Omental fat pad (tissue), 4 donors: ENCODE measurements around the gene LHFPL3. TPM values are rescaled to one million over a fixed set of nuclear protein-coding genes. Genes with fewer than 3 reads are reported as not detected.

Experiments used
- ATAC-seq: fragments of 150-250 bp; one replicate; pipeline ENCODE4 v1.9.1; 2016; ENCODE audit warnings: mild to moderate bottlenecking, moderate library complexity; ENCODE audit not compliant: low FRiP score
- DNase-seq: peaks from one replicate; pipeline ENCODE4 v3.0.0-alpha.2; 2019; ENCODE audit warnings: low spot score
- CTCF ChIP-seq, 3 donors: fragments of 450-650 bp; IDR thresholded peaks; one replicate each; pipeline ENCODE4 v1.5.1; 2016 to 2017; ENCODE audit warnings: antibody characterized with exemption in 3 of 3, mild to moderate bottlenecking in 3 of 3, moderate library complexity in 2 of 3
- total RNA-seq, 4 donors: library from RNA; depleted of rRNA; stranded (reverse); fragments of >200 nt; gene quantifications; one replicate each; pipeline ENCODE4 v1.1.0, GENCODE V29; 2016

LHFPL3 gene
- total RNA-seq, 4 donors from 2014 or later: not detected

- TF ChIP-seq CTCF (IDR thresholded peaks at IDR 0.05): no peak
- ATAC-seq (no peak), DNase-seq (no peak)
These were observed 465.8 kb downstream of the LHFPL3 start for GRCh38 chr7:104794154-104794553.

GRCh38 chr7:104794589-104794988, 466.2 kb downstream of the LHFPL3 start:
- no peak for TF ChIP-seq CTCF (IDR thresholded peaks at IDR 0.05)
- DNase-seq: no peak
- ATAC-seq: no peak

DNA sequence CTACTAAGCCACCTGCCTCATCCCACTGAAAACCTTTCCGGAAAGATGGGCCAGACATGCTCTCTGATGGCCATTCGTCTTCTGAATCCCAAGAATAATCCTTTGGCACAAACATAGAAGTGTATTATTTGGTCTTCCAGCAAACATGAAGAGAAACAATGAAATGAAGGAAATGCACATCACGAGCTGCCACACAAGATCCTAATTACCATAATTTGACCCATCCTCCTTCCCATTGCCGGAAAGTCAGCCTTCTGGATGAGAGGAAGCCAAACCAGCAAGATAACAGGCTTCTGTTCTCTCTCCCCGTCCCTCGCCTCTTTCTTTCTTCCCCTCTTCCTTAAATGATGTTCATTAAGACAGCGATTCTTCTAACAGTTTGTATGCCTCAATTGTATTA, 466.7 kb downstream of the LHFPL3 start:
- no peak for TF ChIP-seq CTCF (IDR thresholded peaks at IDR 0.05)
- no peak for ATAC-seq
- DNase-seq: no peak

DNA sequence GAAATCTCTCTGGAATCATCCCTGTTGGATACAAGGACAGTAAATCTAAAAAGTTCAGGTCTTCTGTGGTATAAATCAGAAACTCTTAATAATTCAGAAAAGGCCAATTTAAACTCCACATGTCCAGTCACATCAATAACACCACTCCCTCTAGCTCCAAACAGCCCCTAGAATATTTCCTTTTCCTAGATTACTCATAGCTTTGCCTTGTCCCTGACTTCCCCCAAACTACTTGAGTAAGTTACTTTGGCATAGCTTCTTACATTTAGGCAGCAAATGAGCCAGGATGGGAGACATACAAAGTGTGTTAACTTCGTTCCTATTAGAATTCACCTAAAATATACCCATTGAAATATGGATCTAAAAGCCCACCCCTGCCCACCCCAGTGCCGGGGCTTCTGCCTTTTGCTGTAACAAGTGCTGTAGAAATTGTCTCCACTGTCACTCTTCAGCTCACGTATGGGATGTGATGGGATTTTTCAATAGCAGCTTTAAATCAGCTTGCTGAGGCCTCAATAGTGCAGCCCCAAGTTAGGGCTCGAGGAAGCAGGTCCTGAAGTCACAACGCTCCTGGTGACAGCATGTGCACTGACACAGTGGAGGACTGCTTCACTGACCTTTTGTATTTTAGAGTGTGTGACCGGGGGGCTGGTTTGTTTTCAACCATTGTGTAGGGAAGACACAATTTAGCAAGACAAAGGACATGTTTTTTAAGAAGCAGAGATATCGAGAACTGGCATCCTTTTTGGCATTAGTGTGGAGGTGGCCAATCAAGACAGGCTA, 467.4 kb downstream of the LHFPL3 start:
- no peak for TF ChIP-seq CTCF (IDR thresholded peaks at IDR 0.05)
- ATAC-seq: no peak
- DNase-seq: no peak

DNA sequence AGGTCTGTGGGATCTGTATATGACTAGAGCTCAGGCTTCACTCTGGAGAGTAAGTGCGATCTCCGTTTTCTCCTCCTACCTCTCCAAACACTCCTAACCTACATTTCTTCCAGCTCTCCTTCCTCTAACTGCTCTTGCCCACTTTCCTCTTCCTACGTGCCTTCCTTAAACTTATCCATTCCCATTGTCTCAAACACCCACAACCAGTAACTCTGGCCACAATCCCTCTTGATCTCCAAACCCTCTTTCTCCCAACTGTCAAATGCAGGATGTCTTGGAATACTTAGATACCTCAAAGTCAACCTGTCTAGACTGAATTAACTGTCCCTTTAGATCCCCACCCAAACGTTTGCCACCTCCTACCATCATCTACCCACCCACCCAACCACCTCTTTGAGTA, 471.9 kb downstream of the LHFPL3 start:
- ATAC-seq: no peak
- DNase-seq: no peak
- TF ChIP-seq CTCF (IDR thresholded peaks at IDR 0.05): no peak

- TF ChIP-seq CTCF (IDR thresholded peaks at IDR 0.05): no peak
- no peak for DNase-seq
- no peak for ATAC-seq
These were observed 472.6 kb downstream of the LHFPL3 start for GRCh38 chr7:104801022-104801421.

- ATAC-seq: no peak
- no peak for DNase-seq
- TF ChIP-seq CTCF (IDR thresholded peaks at IDR 0.05): no peak
These were observed 475.5 kb downstream of the LHFPL3 start for GRCh38 chr7:104803931-104804330.
